Breast epithelium (tissue), 3 donors: Measurements from ENCODE around the gene ZNHIT2.

ENCODE experiments used
- POLR2A ChIP-seq: fragments of 450-650 bp; IDR thresholded peaks from one replicate; pipeline ENCODE4 v1.6.1; 2016; ENCODE audit warnings: antibody characterized with exemption, mild to moderate bottlenecking, moderate library complexity
- TF ChIP-seq, protein P1 (sequence below), 3 donors: fragments of 450-650 bp; IDR thresholded peaks; one replicate each; pipeline ENCODE4 v1.5.1; 2016 to 2017; ENCODE audit warnings: antibody characterized with exemption in 3 of 3, mild to moderate bottlenecking in 3 of 3, moderate library complexity in 3 of 3

DNA sequence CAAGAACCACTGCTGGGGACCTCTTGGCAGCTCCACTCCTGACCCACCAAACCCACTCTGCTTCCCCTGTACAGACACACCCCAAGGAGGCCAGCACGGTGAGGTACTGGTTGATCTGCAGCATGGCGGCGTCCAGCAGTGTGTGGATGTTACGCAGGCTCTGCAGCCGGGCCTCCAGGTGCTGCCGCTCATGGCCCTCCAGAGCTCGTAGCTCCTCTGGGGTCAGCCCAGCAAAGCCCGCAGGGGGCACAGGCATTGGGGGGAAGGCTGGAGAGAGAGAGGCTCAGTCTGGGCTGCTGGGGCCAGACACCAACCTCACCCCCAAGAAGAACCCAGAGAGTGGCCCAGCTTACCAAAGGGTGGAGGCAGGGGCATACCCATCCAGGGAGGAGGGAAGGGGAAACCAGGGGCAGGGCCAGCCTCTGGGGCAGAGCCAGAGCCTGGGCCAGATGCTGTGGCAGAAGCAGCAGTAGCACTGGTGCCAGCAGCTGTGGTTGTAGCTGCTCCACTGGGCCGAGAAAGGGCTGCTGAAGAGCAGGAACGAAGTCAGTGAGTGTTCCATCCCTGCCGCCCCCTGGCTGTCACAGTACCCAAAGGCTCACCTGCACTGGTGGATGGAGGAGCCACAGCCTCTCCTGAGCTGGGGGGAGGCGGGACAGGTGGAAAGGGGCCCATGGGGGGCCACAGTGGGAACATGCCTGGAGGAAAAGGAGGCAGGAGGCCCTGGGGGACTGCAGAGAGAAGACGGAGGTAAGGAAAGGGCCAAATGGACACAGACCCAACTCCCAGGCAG is 12.3 kb upstream of the ZNHIT2 start:
- TF ChIP-seq, protein P1, sequence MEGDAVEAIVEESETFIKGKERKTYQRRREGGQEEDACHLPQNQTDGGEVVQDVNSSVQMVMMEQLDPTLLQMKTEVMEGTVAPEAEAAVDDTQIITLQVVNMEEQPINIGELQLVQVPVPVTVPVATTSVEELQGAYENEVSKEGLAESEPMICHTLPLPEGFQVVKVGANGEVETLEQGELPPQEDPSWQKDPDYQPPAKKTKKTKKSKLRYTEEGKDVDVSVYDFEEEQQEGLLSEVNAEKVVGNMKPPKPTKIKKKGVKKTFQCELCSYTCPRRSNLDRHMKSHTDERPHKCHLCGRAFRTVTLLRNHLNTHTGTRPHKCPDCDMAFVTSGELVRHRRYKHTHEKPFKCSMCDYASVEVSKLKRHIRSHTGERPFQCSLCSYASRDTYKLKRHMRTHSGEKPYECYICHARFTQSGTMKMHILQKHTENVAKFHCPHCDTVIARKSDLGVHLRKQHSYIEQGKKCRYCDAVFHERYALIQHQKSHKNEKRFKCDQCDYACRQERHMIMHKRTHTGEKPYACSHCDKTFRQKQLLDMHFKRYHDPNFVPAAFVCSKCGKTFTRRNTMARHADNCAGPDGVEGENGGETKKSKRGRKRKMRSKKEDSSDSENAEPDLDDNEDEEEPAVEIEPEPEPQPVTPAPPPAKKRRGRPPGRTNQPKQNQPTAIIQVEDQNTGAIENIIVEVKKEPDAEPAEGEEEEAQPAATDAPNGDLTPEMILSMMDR (IDR thresholded peaks at IDR 0.05) = no peak
- TF ChIP-seq POLR2A = no peak
